AG04449 (cell line): ENCODE results near the gene APOL5.

Source experiments
- CTCF ChIA-PET: fragments of 350-600 bp; formaldehyde crosslinking; extraction: SDS; loops from one replicate; lab custom pipeline; 2021; ENCODE audit warnings: antibody characterized with exemption; lab: Yijun Ruan, JAX
- POLR2A ChIA-PET: fragments of 400-600, 350-600 bp; formaldehyde crosslinking; extraction: SDS; loops from one replicate; lab custom pipeline; 2020; ENCODE audit warnings: antibody characterized with exemption, inconsistent platforms; lab: Yijun Ruan, JAX
- DNase-seq: peaks from one replicate; pipeline ENCODE4 v3.0.0-alpha.2; 2010; ENCODE audit warnings: low read depth, low spot score
- H3K4me3 ChIP-seq: 2 replicates; pipeline ENCODE4 v1.5.1; 2011; ENCODE audit warnings: low read depth, mild to moderate bottlenecking, control low read depth, low read length
- TF ChIP-seq, protein P1 (sequence below): IDR thresholded peaks from one replicate; pipeline ENCODE4 v1.5.1; 2011; ENCODE audit warnings: mild to moderate bottlenecking, moderate library complexity, low read length, control low read depth, inconsistent platforms; ENCODE audit not compliant: insufficient read depth; ENCODE audit errors: missing control alignments

The APOL5 gene

GRCh38 chr22:35683560-35683959 lies 34.1 kb upstream of the APOL5 start:
- DNase-seq, result no peak
- CTCF ChIA-PET, result interaction anchor here (1.1 to 1.4 kb wide), 3 partner anchors 22 to 382 kb away, joined by 4 to 6 read pairs (median 4); no protein-coding TSS in a partner anchor
- TF ChIP-seq, protein P1, sequence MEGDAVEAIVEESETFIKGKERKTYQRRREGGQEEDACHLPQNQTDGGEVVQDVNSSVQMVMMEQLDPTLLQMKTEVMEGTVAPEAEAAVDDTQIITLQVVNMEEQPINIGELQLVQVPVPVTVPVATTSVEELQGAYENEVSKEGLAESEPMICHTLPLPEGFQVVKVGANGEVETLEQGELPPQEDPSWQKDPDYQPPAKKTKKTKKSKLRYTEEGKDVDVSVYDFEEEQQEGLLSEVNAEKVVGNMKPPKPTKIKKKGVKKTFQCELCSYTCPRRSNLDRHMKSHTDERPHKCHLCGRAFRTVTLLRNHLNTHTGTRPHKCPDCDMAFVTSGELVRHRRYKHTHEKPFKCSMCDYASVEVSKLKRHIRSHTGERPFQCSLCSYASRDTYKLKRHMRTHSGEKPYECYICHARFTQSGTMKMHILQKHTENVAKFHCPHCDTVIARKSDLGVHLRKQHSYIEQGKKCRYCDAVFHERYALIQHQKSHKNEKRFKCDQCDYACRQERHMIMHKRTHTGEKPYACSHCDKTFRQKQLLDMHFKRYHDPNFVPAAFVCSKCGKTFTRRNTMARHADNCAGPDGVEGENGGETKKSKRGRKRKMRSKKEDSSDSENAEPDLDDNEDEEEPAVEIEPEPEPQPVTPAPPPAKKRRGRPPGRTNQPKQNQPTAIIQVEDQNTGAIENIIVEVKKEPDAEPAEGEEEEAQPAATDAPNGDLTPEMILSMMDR, result no peak
- no peak overlapping the region for H3K4me3 ChIP-seq
- POLR2A ChIA-PET, result no interaction called here

DNA sequence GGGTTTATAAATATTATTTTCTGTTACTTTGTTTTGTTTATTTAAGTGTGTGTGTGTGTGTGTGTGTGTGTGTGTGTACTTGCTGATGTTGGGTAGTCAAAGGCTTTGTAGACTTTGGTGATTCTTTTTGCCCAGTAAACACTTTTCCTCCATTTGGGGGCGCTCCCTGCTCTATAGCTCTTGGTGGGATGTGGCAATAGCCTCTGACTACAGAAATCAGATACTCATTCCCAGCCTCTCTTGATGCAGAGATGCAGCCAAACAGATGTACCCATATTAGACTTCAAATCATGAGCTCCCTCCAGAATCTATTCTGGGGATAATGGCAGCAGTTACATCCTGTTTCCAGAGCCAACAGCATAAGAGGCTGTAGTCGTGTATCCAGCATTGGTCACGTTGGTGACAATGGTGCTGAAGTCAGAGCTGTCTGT lies 33.4 kb upstream of the APOL5 start:
- CTCF ChIA-PET, result interaction anchor here (0.7 to 1.4 kb wide), 9 partner anchors 11 to 382 kb away, joined by 3 to 6 read pairs (median 4); no protein-coding TSS in a partner anchor
- DNase-seq, result no peak
- H3K4me3 ChIP-seq, result no peak overlapping the region
- POLR2A ChIA-PET, result no interaction called here
- TF ChIP-seq, protein P1, result no peak

DNA sequence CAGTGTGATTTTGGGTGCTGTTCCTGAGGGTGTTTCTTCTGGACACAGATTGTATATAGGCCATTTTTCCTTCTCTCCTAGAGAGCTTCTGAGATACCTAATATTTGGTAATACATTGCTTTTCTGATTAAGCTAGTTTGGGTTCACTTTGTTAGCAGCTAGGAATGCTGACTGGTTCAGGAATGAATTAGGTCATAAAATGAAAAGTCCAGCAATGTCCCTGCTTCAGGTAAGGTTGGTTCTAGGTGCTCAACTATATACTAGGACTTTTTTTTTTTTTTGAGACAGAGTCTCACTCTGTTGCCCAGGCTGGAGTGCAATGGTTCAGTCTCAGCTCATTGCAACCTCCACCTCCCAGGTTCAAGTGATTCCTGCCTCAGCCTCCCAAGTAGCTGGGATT lies 32.9 kb upstream of the APOL5 start:
- CTCF ChIA-PET, result interaction anchor here (0.7 to 1.4 kb wide), 9 partner anchors 12 to 381 kb away, joined by 3 to 6 read pairs (median 4); no protein-coding TSS in a partner anchor
- no peak overlapping the region for H3K4me3 ChIP-seq
- TF ChIP-seq, protein P1, result no peak
- no peak for DNase-seq
- POLR2A ChIA-PET, result interaction anchor here (0.5 kb wide), 1 partner anchor 69 kb away, joined by 3 read pairs; no protein-coding TSS in a partner anchor

GRCh38 chr22:35685731-35686130 lies 31.9 kb upstream of the APOL5 start:
- no peak overlapping the region for H3K4me3 ChIP-seq
- no peak for DNase-seq
- POLR2A ChIA-PET, result no interaction called here
- CTCF ChIA-PET, result interaction anchor here (1.0 to 1.5 kb wide), 2 partner anchors 53 to 59 kb away, joined by 3 to 4 read pairs; no protein-coding TSS in a partner anchor
- TF ChIP-seq, protein P1, result no peak

DNA sequence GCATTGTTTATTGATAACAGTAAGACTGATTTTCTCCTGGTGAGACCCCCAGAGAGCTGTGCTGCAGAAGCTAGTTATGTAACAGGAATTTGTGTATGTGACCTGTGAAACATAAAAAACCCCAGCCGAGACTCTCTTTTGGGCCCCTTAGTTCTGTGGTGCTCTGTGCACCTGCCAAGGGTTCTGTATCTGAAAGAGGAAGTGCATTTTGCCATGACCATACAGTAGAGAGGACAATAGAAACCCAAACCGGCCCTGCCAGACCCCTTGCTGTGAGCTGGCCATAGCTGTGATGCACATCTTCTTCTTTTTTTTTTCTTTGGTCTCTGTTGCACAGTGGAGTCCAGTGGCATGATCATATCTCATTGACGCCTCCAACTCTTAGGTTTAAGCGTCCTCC lies 31.4 kb upstream of the APOL5 start:
- no peak for DNase-seq
- ChIA-PET POLR2A (no interaction called here), CTCF (interaction anchor here (1.0 to 1.5 kb wide), 2 partner anchors 53 to 60 kb away, joined by 3 to 4 read pairs; no protein-coding TSS in a partner anchor)
- no peak overlapping the region for H3K4me3 ChIP-seq
- TF ChIP-seq, protein P1, result no peak

DNA sequence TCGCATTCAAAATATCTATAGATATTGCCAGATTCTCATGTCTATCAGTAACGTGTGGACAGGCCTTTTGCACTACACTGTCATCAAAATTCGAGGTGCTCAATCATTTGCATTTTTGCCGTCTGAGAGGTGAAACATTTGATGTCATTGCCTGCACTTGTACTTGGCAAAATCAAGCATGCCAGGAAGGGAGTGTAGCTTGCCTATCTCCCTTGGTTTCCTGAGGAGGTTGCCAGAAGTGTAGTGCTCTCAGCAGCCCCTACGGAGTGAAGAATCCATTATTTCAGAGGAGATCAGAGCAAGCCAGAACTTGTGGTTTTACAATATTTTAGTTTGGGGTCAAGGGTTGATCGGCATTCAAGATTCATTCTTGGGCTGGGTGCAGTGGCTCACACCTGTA lies 30.2 kb upstream of the APOL5 start:
- H3K4me3 ChIP-seq, result no peak overlapping the region
- ChIA-PET CTCF (no interaction called here), POLR2A (no interaction called here)
- DNase-seq, result no peak
- TF ChIP-seq, protein P1, result no peak
